OCI-LY1 (cell line): ENCODE measurements around the gene DHDDS.
A peak's percentile ranks its signal among the peaks of the same experiment; 100 is the strongest.

Source experiments
- H2AFZ ChIP-seq: fragments of 200-600 bp; sonication (generic), shearing (Covaris generic); 2 replicates; pipeline ENCODE4 v1.6.0; 2014; ENCODE audit warnings: antibody characterized with exemption, mild to moderate bottlenecking, low read length
- H3F3A ChIP-seq: fragments of 200-600 bp; sonication (generic), shearing (Covaris generic); 2 replicates; pipeline ENCODE4 v1.6.0; 2014; ENCODE audit warnings: mild to moderate bottlenecking, antibody characterized with exemption, low read length, moderate library complexity; ENCODE audit not compliant: insufficient read depth
- H3K27ac ChIP-seq: fragments of 200-600 bp; sonication (generic); 2 replicates; pipeline ENCODE4 v1.5.1; 2014; ENCODE audit warnings: low read length, mixed run types, mild to moderate bottlenecking, low read depth; ENCODE audit not compliant: poor library complexity, severe bottlenecking
- H3K27me3 ChIP-seq: fragments of 200-600 bp; sonication (generic); 2 replicates; pipeline ENCODE4 v1.6.0; 2014; ENCODE audit warnings: antibody characterized with exemption, mild to moderate bottlenecking, low read length, moderate library complexity; ENCODE audit not compliant: insufficient read depth
- H3K36me3 ChIP-seq: fragments of 200-600 bp; sonication (generic); 2 replicates; pipeline ENCODE4 v1.6.1; 2014; ENCODE audit warnings: mild to moderate bottlenecking, antibody characterized with exemption, low read length, moderate library complexity, mixed read lengths; ENCODE audit not compliant: insufficient read depth
- H3K4me1 ChIP-seq: fragments of 200-600 bp; sonication (generic); 2 replicates; pipeline ENCODE4 v1.5.1; 2014; ENCODE audit warnings: mild to moderate bottlenecking, low read length, moderate library complexity; ENCODE audit not compliant: insufficient read depth, severe bottlenecking
- H3K4me2 ChIP-seq: fragments of 200-600 bp; sonication (generic), shearing (Covaris generic); 2 replicates; pipeline ENCODE4 v1.6.1; 2014; ENCODE audit warnings: low read length
- H3K4me3 ChIP-seq: fragments of 200-600 bp; sonication (generic); 2 replicates; pipeline ENCODE4 v1.5.1; 2014; ENCODE audit warnings: low read length, low read depth, mild to moderate bottlenecking, mixed read lengths; ENCODE audit not compliant: poor library complexity, severe bottlenecking
- H3K79me2 ChIP-seq: fragments of 200-600 bp; shearing (Covaris generic); 2 replicates; pipeline ENCODE4 v1.6.1; 2016; ENCODE audit warnings: mixed run types, low read length, mixed read lengths; ENCODE audit not compliant: insufficient read depth
- H3K9ac ChIP-seq: fragments of 200-600 bp; sonication (generic), shearing (Covaris generic); 2 replicates; pipeline ENCODE4 v1.6.1; 2014; ENCODE audit warnings: mild to moderate bottlenecking, low read length, mixed read lengths
- H3K9me2 ChIP-seq: fragments of 200-600 bp; sonication (generic), shearing (Covaris generic); 2 replicates; pipeline ENCODE4 v1.6.1; 2014; ENCODE audit warnings: low read depth, mild to moderate bottlenecking, low read length, mixed read lengths
- H3K9me3 ChIP-seq: fragments of 200-600 bp; shearing (Covaris generic); 2 replicates; pipeline ENCODE4 v1.6.1; 2014; ENCODE audit warnings: low read length, mixed read lengths
- H4K20me1 ChIP-seq: fragments of 200-600 bp; sonication (generic), shearing (Covaris generic); 2 replicates; pipeline ENCODE4 v1.6.0; 2016; ENCODE audit warnings: mild to moderate bottlenecking, low read length; ENCODE audit not compliant: insufficient read depth
- CTCF ChIP-seq: fragments of 200-600 bp; sonication (generic), shearing (Covaris generic); IDR thresholded peaks from 2 replicates; pipeline ENCODE4 v1.5.1; 2017; ENCODE audit warnings: mild to moderate bottlenecking, antibody characterized with exemption, low read length, moderate library complexity, mixed read lengths
- EZH2 ChIP-seq: fragments of 200-600 bp; sonication (generic), shearing (Covaris generic); IDR thresholded peaks from 2 replicates; pipeline ENCODE4 v1.8.0; 2017; ENCODE audit warnings: borderline replicate concordance, mixed run types, mild to moderate bottlenecking, antibody characterized with exemption, low read length, moderate library complexity, mixed read lengths

Gene DHDDS

GRCh38 chr1:26472320-26472900 lies 40.3 kb downstream of the DHDDS start, which contains the start of gene HMGN2:
Gene HMGN2 (plus strand): TSS chr1:26472440. CDS start chr1:26472613, 173 bp downstream.
- Histone ChIP-seq H2AFZ (no peak within 1 kb of the TSS), H3K36me3 (peaks cover 48% of the 10 kb centered on the region), H3K27ac (peak within 1 kb of the TSS; percentile 88), H3F3A (peaks cover 20% of the 10 kb centered on the region), H3K4me2 (peak within 1 kb of the TSS; percentile 92), H3K4me1 (peaks cover 38% of the 10 kb centered on the region), H3K9me2 (no peaks in the 10 kb centered on the region), H3K9me3 (no peaks in the 10 kb centered on the region), H3K27me3 (no peaks in the 10 kb centered on the region), H3K79me2 (peaks cover 7% of the 10 kb centered on the region), H4K20me1 (no peaks in the 10 kb centered on the region), H3K4me3 (peak within 1 kb of the TSS; percentile 81), H3K9ac (peak within 1 kb of the TSS; percentile 100)
- TF ChIP-seq CTCF (no peak), EZH2 (no peak)

- Histone ChIP-seq H3F3A (peaks cover 22% of the 10 kb centered on the region), H4K20me1 (no peaks in the 10 kb centered on the region), H3K9ac (peak overlapping the region; percentile 100), H3K79me2 (peaks cover 7% of the 10 kb centered on the region), H2AFZ (no peak overlapping the region), H3K4me1 (peaks cover 38% of the 10 kb centered on the region), H3K4me3 (peak overlapping the region; percentile 81), H3K27me3 (no peaks in the 10 kb centered on the region), H3K36me3 (peaks cover 46% of the 10 kb centered on the region), H3K27ac (peak overlapping the region; percentile 88), H3K9me3 (no peaks in the 10 kb centered on the region), H3K9me2 (no peaks in the 10 kb centered on the region), H3K4me2 (peak overlapping the region; percentile 92)
- TF ChIP-seq EZH2 (no peak), CTCF (no peak)
Measured at GRCh38 chr1:26472901-26473845, 41.1 kb downstream of the DHDDS start.

GRCh38 chr1:26474818-26475217 lies 42.7 kb downstream of the DHDDS start:
- Histone ChIP-seq H3K27ac (peak overlapping the region; percentile 10), H3K4me1 (peaks cover 38% of the 10 kb centered on the region), H3K9me3 (no peaks in the 10 kb centered on the region), H4K20me1 (no peaks in the 10 kb centered on the region), H3K36me3 (peaks cover 55% of the 10 kb centered on the region), H3K9ac (no peak overlapping the region; the same call in 1 of the 2 replicates), H3K4me3 (peak overlapping the region; percentile 81), H3F3A (peaks cover 26% of the 10 kb centered on the region), H2AFZ (no peak overlapping the region), H3K4me2 (peak overlapping the region; percentile 72; the same call in 1 of the 2 replicates), H3K79me2 (peaks cover 7% of the 10 kb centered on the region), H3K27me3 (no peaks in the 10 kb centered on the region), H3K9me2 (no peaks in the 10 kb centered on the region)
- no peak for TF ChIP-seq CTCF
- TF ChIP-seq EZH2: no peak
